ENCODE data around the gene AK3. TPM values are rescaled to one million over a fixed set of nuclear protein-coding genes. Genes with fewer than 3 reads are reported as not detected.

Gene AK3
- total and polyA plus RNA-seq, 9 of the 15 experiments (the other 6 are each of a cell fraction or from before 2014, with no cell fraction given): 12.2 to 78.6 (median 41.8) TPM

DNA sequence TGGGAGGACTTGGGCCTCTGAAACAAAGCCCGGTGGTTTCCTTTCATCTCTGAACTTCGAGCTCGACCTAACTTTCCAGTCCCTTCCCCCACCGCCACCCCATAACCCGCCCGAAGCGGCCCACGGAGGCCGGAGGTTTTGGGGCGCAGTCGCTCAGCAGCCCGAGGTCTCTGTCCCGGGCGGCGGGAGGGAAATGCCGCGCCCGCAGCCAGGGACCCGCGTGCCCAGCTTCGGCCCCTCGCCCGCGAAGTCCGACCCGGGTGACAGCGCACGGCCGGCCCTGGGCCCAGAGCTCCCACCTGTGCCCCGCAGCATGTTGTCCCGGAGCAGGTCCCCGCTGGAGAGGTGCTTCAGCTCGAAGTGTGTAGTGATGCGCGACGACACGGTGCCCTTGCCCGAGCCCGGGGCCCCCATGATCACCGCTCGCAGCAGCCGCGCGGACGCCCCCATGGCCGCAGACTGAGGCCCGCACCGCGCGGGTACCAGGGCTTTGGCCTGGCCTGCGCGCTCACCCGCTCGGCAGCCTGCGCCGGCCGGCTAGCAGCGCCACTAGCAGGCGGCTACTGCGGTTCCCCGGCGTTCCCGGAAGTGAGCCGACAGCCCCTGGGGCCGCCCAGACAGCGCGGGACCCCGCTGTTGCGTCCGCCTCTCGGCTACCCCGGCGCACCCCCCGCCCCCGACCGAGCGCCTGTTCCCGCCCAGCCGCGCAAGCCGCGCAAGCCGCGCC, at the start of gene AK3 (continued):
- TF ChIP-seq USF1 (CRISPR knock-in tag; IDR thresholded peaks at IDR 0.05) (no peak), ELF2 (CRISPR knock-in tag; IDR thresholded peaks at IDR 0.05) (peak; percentile 77), HNRNPLL (IDR thresholded peaks at IDR 0.05; ENCODE audit: low read depth, low read length, poor library complexity, severe bottlenecking) (peak; percentile 63), NONO (IDR thresholded peaks at IDR 0.05; ENCODE audit: low read depth in 2 of 2, low read length in 1 of 2) (peak; percentile 52 to 83; a peak in 3 of 4 replicates), SMARCE1 (IDR thresholded peaks at IDR 0.05) (no peak), PHB (CRISPR knock-in tag; IDR thresholded peaks at IDR 0.05) (no peak), CCNT2 (IDR thresholded peaks at IDR 0.05; ENCODE audit: borderline replicate concordance, extremely low read depth, insufficient read length, low read depth, low read length) (peak; percentile 83), POLR2AphosphoS5 (IDR thresholded peaks at IDR 0.05; ENCODE audit: control insufficient read depth, insufficient read depth, low read depth, low read length) (peak; percentile 63), BRF1 (IDR thresholded peaks at IDR 0.05; ENCODE audit: borderline replicate concordance, extremely low read depth, insufficient read length) (no peak), NFIC (IDR thresholded peaks at IDR 0.05) (0 out of 2 replicates have a peak, but pooled peaks have one; percentile 10), ELF1 (tag; IDR thresholded peaks at IDR 0.05) (peak; percentile 94), SAFB2 (IDR thresholded peaks at IDR 0.05; ENCODE audit: borderline replicate concordance, low read depth, low read length, severe bottlenecking) (no peak), SMAD4 (CRISPR knock-in tag; conservative IDR thresholded peaks at IDR 0.05) (peak; percentile 69), GATAD2B (IDR thresholded peaks at IDR 0.05; ENCODE audit: borderline replicate concordance) (peak; percentile 74; the same call in 1 of the 2 replicates)
- TF ChIP-seq, protein P1, sequence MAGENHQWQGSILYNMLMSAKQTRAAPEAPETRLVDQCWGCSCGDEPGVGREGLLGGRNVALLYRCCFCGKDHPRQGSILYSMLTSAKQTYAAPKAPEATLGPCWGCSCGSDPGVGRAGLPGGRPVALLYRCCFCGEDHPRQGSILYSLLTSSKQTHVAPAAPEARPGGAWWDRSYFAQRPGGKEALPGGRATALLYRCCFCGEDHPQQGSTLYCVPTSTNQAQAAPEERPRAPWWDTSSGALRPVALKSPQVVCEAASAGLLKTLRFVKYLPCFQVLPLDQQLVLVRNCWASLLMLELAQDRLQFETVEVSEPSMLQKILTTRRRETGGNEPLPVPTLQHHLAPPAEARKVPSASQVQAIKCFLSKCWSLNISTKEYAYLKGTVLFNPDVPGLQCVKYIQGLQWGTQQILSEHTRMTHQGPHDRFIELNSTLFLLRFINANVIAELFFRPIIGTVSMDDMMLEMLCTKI (IDR thresholded peaks at IDR 0.05; ENCODE audit: partially characterized antibody): no peak
- TF ChIP-seq, protein P2, sequence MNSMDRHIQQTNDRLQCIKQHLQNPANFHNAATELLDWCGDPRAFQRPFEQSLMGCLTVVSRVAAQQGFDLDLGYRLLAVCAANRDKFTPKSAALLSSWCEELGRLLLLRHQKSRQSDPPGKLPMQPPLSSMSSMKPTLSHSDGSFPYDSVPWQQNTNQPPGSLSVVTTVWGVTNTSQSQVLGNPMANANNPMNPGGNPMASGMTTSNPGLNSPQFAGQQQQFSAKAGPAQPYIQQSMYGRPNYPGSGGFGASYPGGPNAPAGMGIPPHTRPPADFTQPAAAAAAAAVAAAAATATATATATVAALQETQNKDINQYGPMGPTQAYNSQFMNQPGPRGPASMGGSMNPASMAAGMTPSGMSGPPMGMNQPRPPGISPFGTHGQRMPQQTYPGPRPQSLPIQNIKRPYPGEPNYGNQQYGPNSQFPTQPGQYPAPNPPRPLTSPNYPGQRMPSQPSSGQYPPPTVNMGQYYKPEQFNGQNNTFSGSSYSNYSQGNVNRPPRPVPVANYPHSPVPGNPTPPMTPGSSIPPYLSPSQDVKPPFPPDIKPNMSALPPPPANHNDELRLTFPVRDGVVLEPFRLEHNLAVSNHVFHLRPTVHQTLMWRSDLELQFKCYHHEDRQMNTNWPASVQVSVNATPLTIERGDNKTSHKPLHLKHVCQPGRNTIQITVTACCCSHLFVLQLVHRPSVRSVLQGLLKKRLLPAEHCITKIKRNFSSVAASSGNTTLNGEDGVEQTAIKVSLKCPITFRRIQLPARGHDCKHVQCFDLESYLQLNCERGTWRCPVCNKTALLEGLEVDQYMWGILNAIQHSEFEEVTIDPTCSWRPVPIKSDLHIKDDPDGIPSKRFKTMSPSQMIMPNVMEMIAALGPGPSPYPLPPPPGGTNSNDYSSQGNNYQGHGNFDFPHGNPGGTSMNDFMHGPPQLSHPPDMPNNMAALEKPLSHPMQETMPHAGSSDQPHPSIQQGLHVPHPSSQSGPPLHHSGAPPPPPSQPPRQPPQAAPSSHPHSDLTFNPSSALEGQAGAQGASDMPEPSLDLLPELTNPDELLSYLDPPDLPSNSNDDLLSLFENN (IDR thresholded peaks at IDR 0.05; ENCODE audit: low read depth in 2 of 2, low read length in 2 of 2): 0 out of 4 replicates have a peak, but pooled peaks of 1 of the 2 experiments have one; percentile 27
- TF ChIP-seq, protein P3, sequence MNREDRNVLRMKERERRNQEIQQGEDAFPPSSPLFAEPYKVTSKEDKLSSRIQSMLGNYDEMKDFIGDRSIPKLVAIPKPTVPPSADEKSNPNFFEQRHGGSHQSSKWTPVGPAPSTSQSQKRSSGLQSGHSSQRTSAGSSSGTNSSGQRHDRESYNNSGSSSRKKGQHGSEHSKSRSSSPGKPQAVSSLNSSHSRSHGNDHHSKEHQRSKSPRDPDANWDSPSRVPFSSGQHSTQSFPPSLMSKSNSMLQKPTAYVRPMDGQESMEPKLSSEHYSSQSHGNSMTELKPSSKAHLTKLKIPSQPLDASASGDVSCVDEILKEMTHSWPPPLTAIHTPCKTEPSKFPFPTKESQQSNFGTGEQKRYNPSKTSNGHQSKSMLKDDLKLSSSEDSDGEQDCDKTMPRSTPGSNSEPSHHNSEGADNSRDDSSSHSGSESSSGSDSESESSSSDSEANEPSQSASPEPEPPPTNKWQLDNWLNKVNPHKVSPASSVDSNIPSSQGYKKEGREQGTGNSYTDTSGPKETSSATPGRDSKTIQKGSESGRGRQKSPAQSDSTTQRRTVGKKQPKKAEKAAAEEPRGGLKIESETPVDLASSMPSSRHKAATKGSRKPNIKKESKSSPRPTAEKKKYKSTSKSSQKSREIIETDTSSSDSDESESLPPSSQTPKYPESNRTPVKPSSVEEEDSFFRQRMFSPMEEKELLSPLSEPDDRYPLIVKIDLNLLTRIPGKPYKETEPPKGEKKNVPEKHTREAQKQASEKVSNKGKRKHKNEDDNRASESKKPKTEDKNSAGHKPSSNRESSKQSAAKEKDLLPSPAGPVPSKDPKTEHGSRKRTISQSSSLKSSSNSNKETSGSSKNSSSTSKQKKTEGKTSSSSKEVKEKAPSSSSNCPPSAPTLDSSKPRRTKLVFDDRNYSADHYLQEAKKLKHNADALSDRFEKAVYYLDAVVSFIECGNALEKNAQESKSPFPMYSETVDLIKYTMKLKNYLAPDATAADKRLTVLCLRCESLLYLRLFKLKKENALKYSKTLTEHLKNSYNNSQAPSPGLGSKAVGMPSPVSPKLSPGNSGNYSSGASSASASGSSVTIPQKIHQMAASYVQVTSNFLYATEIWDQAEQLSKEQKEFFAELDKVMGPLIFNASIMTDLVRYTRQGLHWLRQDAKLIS (CRISPR knock-in tag; IDR thresholded peaks at IDR 0.05): peak; percentile 70; the same call in 1 of the 2 replicates

Measured in K562 (cell line).